GM12878 (cell line): ENCODE measurements around the gene RNF115.

ENCODE experiments used
- CHD2 ChIP-seq: IDR thresholded peaks from 2 replicates; pipeline ENCODE4 v1.6.1; 2011; ENCODE audit warnings: low read depth, low read length, improper control_type of control experiment, borderline replicate concordance
- EZH2 ChIP-seq: IDR thresholded peaks from 2 replicates; pipeline ENCODE4 v1.6.1; 2012; ENCODE audit warnings: low read depth, mild to moderate bottlenecking, control low read depth, inconsistent platforms, low read length, borderline replicate concordance; ENCODE audit not compliant: control insufficient read depth
- FOXM1 ChIP-seq: IDR thresholded peaks from 2 replicates; pipeline ENCODE4 v1.6.1; 2012; ENCODE audit warnings: low read depth, mild to moderate bottlenecking, inconsistent platforms, low read length, moderate library complexity
- SKIL ChIP-seq: fragments of 450-650 bp; IDR thresholded peaks from 2 replicates; pipeline ENCODE4 v1.6.1; 2017; ENCODE audit warnings: mild to moderate bottlenecking, low read depth, inconsistent platforms; ENCODE audit not compliant: poor library complexity, severe bottlenecking
- ZNF217 ChIP-seq: fragments of 450-650 bp; IDR thresholded peaks from 2 replicates; pipeline ENCODE4 v1.6.1; 2017; ENCODE audit warnings: antibody characterized with exemption, mild to moderate bottlenecking

GRCh38 chr1:145771056-145771455 is 52.8 kb downstream of the RNF115 start:
- TF ChIP-seq SKIL, result no peak
- no peak for TF ChIP-seq CHD2
- no peak for TF ChIP-seq EZH2
- no peak for TF ChIP-seq ZNF217
- TF ChIP-seq FOXM1, result no peak
